ENCODE data around the gene CD4. TPM values are rescaled to one million over a fixed set of nuclear protein-coding genes. Genes with fewer than 3 reads are reported as not detected.

CD4 gene
- total RNA-seq, 1 donor: not detected

- no peak for TF ChIP-seq CTCF (IDR thresholded peaks at IDR 0.05; ENCODE audit: insufficient read depth, low read length)
- H3K4me3 ChIP-seq (ENCODE audit: low read depth, low read length): no peak overlapping the region
- DNase-seq (ENCODE audit: low read depth): no peak
Measured at GRCh38 chr12:6820166-6820565, 30.8 kb downstream of the CD4 start.

- TF ChIP-seq CTCF (IDR thresholded peaks at IDR 0.05; ENCODE audit: insufficient read depth, low read length): no peak
- peak; percentile 48 for DNase-seq (ENCODE audit: low read depth)
- H3K4me3 ChIP-seq (ENCODE audit: low read depth, low read length): peak within 1 kb of the TSS; percentile 65
Measured at GRCh38 chr12:6821591-6822425, 32.5 kb downstream of the CD4 start, which contains the start of gene GPR162. Gene GPR162, plus strand, starts transcription at chr12:6821821. Its CDS starts 2,078 bp downstream, at chr12:6823899.

GRCh38 chr12:6822426-6823135, 33.3 kb downstream of the CD4 start:
- TF ChIP-seq CTCF (IDR thresholded peaks at IDR 0.05; ENCODE audit: insufficient read depth, low read length): no peak
- no peak for DNase-seq (ENCODE audit: low read depth)
- peak overlapping the region; percentile 65 for H3K4me3 ChIP-seq (ENCODE audit: low read depth, low read length)

GRCh38 chr12:6823182-6824084, 34.1 kb downstream of the CD4 start:
- no peak for TF ChIP-seq CTCF (IDR thresholded peaks at IDR 0.05; ENCODE audit: insufficient read depth, low read length)
- no peak overlapping the region for H3K4me3 ChIP-seq (ENCODE audit: low read depth, low read length)
- DNase-seq (ENCODE audit: low read depth): no peak

GRCh38 chr12:6824085-6824775, 34.9 kb downstream of the CD4 start:
- no peak for TF ChIP-seq CTCF (IDR thresholded peaks at IDR 0.05; ENCODE audit: insufficient read depth, low read length)
- DNase-seq (ENCODE audit: low read depth): no peak
- no peak overlapping the region for H3K4me3 ChIP-seq (ENCODE audit: low read depth, low read length)

GRCh38 chr12:6824901-6825381, 35.6 kb downstream of the CD4 start:
- peak overlapping the region; percentile 58 for H3K4me3 ChIP-seq (ENCODE audit: low read depth, low read length)
- no peak for TF ChIP-seq CTCF (IDR thresholded peaks at IDR 0.05; ENCODE audit: insufficient read depth, low read length)
- peak; percentile 40 for DNase-seq (ENCODE audit: low read depth)
